Activated CD8-positive, alpha-beta memory T cell treated with anti-CD3 and anti-CD28 coated beads for 4 hours (primary cell): ENCODE data around the gene REXO1.

Source experiments
- DNase-seq, 2 donors: peaks; one replicate each; pipeline ENCODE4 v3.0.0-alpha.2; 2020; ENCODE audit warnings: low read depth in 2 of 2

Gene REXO1

DNA sequence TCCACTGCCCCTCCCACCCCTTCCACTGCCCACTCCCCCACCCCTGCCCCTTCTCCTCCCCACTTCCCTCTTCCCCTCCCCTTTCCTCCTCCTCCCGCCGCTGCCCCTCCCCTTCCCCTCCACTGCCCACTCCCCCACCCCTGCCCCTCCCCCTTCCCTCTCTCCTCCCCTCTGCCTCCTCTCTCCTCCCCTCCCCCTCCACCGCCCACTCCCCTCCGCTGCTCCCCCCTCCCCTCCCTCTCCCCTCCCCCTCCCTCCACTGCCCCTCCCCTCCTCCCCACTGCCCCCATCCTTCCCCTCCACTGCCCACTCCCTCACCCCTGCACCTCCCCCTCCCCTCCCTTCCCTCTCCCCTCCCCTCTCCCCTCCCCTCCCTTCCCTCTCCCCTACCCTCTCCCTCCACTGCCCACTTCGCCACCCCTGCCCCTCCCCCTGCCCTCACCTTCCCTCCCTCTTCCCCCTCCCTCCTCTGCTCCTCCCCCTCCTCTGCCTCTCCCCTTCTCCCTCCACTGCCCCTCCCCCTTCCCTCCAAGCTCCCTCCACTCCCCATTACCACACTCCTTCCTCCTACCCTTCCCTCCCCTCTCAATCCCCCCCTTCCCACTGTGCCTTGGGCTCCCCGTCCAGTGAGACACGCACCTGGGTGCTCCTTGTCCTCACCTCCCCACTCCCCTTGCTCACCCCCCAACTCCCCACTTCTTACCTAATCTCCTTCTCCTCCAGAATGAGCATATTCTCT, 58.1 kb downstream of the REXO1 start:
- DNase-seq: no peak

- DNase-seq: no peak
Observed at GRCh38 chr19:1789261-1790041, 58.8 kb downstream of the REXO1 start.

- no peak for DNase-seq
Observed at GRCh38 chr19:1787116-1787515, 61.2 kb downstream of the REXO1 start.

GRCh38 chr19:1786668-1787067, 61.6 kb downstream of the REXO1 start:
- no peak for DNase-seq

DNA sequence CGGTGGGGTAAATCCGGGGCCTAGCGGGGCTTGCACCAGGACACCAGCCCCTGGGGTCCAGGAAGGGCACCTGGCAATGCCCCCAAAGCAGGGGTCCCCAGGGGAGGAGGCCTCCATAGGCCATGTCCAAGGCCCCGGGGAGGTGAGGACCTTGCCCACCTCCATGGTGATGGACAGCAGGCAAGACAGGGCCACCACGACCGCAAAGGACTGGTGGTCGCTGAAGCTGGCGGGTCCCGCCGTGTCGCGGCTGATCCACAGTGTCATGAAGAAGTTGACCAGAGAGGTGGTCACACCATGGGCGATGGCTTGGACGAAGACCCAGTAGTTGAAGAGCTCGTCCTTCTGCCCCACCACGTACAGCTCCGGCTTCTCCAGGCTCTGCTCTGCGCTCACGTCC, 63.0 kb downstream of the REXO1 start:
- no peak for DNase-seq

- no peak for DNase-seq
Observed at GRCh38 chr19:1783874-1784273, 64.4 kb downstream of the REXO1 start.

GRCh38 chr19:1783354-1783753, 64.9 kb downstream of the REXO1 start:
- no peak for DNase-seq

- DNase-seq: no peak
Observed at GRCh38 chr19:1782521-1782920, 65.8 kb downstream of the REXO1 start.

DNA sequence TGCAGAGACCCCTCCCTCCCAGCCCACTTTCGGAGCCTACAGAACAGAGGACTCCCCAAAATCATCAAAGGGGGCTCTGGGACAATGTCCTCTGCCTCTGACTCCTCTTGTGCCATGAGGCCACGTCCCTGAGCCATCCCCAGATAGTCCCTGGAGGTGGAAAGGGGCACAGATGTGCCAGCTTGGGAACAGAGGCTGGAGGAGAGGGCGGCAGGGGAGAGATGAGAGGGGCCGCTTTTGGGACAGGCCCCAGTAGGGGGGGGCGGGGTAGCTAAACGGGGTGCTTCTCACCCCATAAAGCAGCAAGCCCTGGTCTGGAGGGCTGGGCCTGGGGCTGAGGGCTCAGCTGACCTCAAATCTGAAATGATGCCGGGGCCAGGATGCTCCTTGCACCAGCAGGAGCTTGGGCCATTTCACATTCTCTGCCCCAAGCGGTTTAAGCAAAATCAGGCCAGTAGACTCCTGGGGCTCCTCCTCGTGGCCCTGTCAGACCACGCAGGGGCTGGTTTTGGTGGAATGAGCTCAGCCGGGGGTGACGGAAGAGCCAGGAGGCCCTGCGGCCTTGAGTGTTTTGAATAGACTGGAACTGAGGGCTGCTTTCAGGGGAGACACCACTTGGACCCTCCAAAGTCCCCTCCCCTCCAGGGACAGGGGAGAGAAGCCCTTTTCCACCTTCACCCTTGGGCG, 67.9 kb downstream of the REXO1 start:
- DNase-seq: no peak

DNA sequence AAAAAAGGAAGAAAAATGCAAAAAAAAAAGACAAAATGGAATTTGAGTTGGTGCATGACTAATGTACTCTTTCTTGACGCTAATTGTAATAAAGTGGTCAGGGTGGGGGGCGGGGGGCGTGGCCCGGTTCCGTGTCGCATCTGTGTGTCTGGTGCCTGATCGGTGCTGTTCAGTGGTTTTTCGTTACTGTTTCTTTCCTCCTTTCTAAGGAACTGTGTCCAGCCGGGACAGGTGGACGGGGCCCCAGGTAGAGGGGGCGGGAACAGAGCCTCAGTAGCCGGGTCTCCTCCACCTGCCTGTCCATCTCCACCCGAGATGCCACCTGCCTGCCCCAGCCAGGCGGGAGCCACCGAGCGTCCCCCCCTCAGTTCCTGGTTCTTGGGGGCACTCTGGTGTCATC, 68.7 kb downstream of the REXO1 start:
- DNase-seq: no peak

DNA sequence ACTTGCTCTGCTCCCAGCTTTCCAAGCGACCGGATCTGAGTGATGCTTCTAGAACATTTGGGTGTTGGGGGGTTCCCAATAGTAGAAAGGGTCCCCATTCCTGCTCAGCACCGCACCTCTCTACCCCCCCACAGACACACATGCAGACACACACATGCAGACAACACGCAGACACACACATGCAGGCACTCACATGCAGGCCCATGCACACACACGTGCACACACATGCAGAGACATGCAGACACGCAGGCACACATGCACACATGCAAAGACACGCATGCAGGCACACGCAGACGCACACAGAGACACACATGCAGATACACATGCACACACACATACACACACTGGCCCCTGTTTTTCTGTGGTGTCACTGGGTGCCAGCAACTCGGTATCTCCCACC, 71.1 kb downstream of the REXO1 start:
- no peak for DNase-seq

DNA sequence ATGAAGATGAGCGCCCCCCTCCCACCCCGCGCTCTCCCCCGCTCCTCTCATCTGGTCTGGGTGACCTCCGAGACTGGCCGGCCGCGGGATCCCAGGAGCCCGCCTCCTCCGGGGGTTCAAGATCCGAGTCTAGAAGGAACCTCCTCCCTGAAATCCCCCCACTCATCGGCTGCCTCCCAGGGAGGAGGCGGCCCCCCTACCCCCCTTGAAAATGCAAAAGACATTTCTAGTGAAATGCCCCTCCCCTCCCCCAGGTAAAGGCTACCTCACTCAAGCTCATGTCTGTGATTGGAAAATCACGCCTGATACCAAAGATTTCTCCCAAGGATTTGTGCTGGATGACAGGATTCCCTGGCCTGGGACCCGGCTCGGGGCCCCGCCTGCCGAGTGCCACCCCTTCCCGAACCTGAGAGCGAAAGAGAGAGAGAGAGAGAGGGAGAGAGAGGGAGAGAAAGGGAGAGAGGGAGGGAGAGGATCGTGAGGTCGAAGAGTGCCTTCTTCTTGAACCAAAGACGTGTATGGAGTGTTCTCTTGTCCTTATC, 71.6 kb downstream of the REXO1 start:
- DNase-seq: no peak

GRCh38 chr19:1775951-1776605, 72.2 kb downstream of the REXO1 start:
- DNase-seq: no peak

DNA sequence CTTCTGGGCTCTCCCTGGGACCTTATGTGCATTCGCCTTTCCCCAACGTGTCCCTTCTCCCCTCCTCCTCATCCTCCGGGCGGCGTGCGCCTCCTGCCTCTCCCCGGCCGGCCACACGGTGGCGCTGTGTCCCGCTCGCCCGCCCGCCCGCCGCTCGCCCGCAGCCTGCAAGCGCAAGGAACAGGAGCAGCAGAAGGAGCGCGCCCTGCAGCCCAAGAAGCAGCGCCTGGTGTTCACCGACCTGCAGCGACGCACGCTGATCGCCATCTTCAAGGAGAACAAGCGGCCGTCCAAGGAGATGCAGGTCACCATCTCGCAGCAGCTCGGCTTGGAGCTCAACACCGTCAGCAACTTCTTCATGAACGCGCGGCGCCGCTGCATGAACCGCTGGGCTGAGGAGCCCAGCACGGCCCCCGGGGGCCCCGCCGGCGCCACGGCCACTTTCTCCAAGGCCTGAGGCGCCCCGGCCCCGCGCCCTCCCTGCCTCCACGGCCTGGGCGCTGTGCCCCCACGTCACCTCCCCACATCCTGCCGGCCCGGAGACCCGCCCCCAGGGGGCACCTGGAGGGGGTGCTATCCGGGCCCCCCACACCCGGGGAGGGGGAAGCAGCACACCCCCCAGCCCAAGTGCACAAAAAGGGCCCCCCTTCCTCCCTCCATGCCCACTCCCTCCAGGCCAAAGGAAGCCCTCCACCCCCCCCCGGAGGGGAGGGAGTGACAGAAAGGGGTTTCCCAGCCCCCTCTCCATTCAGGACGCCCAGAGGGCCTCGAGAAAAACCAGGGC, 73.1 kb downstream of the REXO1 start:
- no peak for DNase-seq

GRCh38 chr19:1773184-1773583, 75.1 kb downstream of the REXO1 start:
- no peak for DNase-seq

DNA sequence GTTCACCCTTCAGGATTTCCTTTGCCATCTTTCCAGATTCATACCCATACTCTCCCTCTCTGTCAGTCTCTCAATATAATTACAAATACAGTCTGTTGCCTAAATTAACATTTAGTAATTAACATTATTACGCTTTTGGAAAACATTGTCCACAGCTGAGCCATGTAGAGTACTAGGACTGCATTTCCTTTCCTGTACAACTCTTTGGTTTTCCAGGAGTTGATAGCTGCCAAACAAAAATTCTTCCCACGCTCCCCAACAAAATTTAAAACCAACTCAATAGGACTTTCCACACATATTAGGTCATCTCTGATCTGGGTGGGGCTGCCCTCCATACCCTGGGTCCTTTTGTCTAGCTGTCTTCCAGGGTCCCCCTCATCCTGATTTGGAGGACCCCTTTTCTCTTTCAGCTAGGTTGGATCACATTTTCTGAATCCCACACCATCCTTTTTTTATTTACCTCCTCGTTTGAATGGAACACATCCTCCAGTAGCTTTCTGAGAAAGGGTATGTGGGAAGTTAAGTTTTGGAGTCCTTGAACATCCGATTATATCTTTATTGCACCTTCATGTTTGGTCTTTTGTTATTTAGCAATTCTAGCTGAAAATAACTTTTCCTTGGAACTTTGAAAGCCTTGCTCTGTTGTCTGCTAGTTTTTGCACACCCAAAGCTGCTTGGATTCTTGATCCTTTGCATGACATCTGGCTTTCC, 77.3 kb downstream of the REXO1 start:
- no peak for DNase-seq

DNA sequence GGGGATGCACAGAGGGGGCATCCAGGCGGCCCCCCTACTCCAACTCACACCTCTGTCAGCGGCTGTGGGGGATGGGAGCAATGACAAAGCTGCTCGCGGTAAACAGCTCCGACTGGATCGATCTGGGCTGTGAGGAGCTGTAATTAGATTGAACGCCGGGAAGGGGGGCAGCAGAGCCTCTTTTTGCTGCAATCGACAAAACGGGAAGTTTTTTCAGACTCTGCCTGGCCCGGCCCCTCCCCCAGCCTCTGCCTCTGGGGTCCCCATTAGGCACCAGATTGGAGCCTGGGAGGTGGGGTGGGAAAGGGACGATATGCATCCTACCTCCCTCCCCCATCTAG, 78.7 kb downstream of the REXO1 start:
- DNase-seq: no peak

DNA sequence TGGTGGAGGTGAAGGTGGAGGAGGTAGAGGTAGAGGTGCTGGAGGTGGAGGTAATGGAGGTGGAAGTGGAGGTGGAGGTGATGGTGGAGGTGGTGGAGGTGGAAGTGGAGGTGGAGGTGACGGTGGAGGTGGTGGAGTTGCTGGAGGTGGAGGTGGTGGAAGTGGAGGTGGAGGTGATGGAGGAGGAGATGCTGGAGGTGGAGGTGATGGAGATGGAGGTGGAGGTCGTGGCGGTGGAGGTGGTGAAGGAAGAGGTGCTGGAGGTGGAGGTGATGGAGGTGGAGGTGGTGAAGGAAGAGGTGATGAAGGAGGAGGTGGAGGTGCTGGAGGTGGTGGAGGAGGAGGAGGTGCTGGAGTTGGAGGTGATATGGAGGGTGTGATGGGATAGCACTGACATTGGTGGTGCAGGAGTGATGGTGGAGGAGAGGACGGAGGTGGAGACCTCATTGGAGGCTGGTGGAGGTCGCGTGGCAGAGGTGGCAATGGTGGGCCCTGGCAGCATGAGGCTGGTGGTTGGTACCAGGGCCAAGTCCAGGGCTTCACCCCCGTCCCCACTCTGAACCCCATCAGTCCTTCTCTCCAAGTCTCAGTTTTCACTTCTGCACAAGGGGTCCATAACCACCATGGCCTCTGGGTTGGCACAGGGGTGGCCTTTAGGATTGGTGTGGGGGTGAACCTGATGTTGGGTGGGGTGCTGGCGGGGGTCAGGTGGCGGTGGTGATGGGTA, 79.2 kb downstream of the REXO1 start:
- no peak for DNase-seq

DNA sequence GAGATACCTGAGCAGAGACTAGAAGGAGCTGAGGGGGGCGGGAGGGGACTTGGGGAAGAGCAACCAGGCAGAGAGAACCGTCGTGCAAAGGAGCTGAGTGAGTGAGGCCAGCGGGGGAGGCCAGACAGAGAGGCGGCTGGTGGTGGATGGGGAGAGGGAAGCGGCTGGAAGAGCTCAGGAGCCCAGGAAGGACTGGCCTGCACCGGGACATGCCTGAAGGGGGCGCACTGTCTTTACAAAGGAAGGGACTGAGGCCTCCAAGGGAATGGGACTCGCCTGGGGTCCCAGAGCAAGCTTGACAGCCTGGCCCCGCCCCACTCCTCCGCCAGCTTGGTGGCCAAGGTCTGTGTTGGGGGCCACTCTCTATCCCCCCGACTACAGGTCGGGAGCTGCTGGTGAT, 80.0 kb downstream of the REXO1 start:
- no peak for DNase-seq

- peak; percentile 18 to 33 for DNase-seq
Observed at GRCh38 chr19:1767464-1767933, 80.8 kb downstream of the REXO1 start.
